Inflammatory macrophage treated with lipopolysaccharide for 1 hour (primary cell): Measurements from ENCODE around the gene KCNMA1.
A peak's percentile ranks its signal among the peaks of the same experiment; 100 is the strongest.

Experiments used
- DNase-seq, 2 donors: peaks; one replicate each; pipeline ENCODE4 v3.0.0-alpha.2; 2020 to 2022

The KCNMA1 gene

DNA sequence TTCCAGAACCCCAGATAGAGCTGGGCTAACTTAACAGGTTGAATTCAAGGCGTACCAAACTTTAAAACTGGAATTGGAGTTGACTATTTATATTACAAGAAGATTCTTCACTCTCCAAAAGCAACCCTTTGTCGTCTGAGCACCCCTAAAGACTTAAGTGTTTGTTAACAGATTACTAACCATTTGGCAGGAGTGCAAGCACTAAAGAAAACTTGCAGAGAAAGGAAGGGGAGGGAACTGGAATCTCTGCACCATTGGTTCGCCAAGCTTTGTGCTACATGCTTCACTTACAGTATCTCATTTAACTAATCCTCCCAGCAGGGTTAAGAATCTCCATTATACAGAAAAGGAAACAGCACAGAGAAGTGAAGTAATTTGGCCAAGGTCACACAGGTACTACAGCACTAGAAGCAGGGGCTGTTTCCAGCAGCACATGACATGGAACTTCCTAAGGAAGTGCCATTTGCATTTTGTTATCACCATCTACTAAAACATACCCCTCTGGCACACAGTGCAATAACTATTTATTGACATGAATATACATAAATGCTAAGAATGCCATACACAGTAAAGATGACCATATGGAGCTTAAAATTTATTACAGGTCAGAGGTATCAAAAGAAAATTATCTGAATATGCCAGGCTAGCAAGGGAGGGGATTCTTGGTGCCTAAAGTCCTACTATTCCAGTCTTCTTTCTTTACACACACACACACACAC lies 201.2 kb downstream of the KCNMA1 start:
- no peak for DNase-seq

- no peak for DNase-seq
Observed at GRCh38 chr10:77433546-77433945, 204.1 kb downstream of the KCNMA1 start.

DNA sequence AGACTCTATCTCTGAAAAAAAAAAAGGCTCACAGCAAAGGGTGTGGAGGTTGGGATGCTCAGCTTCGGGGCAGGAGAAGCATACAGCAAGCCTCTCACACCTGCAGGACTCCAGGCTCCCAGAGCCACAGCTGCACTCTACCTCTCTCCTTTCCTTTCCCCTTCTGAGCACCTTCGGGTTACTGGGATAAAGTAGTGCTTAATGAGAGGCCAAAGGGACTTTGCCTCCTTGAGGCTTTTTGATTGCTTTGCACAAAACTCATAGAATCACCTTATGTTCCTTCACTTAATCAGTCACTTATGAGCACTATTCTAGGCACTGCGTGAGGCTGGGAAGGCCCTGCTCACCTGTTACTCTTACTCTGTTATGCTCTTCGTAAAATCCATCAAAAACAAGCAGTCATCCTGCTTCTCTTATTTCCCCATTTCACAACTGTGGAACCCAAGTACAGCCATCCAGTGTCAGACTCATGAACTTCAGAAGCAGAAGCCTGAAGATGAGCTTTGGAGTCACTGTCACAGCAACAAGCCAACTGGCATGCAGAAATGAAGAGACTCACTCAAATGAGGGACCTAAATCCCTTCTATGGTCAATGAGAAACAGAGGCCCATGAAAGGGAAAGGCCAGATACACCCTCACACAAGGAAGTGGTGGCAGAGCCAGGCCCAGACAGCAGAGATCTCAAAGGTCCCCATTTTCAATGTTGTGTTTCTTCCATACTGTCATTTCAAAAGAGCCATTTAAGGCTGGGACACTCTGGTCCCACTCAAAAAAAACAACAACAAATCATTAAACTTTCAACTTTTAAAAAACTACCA lies 205.4 kb downstream of the KCNMA1 start:
- no peak for DNase-seq

GRCh38 chr10:77431209-77431611 lies 206.4 kb downstream of the KCNMA1 start:
- no peak for DNase-seq

- no peak for DNase-seq
Observed at GRCh38 chr10:77430530-77430929, 207.1 kb downstream of the KCNMA1 start.

- DNase-seq, result peak; percentile 18 to 31
Observed at GRCh38 chr10:77428691-77429395, 208.8 kb downstream of the KCNMA1 start.

DNA sequence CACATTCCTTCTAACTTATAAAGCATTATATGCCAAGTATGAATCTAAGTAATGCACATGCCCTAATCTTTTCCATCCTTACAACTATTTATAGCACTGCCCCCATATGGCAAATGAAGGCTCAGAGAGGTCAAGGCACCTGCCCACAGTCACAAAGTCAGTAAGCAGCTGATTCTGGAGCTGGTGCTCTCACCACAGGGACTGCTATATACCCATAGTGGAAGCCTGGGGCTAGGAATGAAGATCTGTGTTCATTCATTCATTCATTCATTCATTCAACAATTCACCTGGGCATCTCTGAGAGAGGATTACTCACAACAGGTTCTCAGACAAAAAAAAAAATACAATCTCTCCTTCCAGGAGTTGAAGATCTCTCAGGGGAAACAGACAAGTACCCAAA lies 213.4 kb downstream of the KCNMA1 start:
- no peak for DNase-seq

GRCh38 chr10:77422491-77423338 lies 214.9 kb downstream of the KCNMA1 start:
- DNase-seq, result no peak

DNA sequence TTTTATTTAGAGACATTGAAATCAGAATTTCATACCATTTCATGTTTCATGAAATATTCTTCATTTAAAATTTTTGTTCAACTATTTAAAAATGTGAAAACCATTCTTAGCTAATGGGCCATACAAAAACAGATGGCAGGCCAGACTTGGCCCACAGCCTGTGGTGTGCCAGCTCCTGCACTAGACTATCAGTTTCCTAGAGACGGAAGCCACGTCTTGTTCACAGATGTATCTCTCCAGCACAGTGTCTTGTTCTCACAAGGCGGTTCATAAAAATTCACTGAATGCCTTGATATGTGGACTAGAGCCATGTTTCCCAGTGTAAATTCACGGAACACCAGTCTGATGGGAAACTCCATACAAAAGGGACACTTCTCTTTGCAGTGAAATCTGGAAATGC lies 216.0 kb downstream of the KCNMA1 start:
- DNase-seq, result no peak

GRCh38 chr10:77420947-77421523 lies 216.6 kb downstream of the KCNMA1 start:
- DNase-seq, result no peak

GRCh38 chr10:77419979-77420378 lies 217.6 kb downstream of the KCNMA1 start:
- DNase-seq, result no peak

GRCh38 chr10:77419056-77419455 lies 218.6 kb downstream of the KCNMA1 start:
- DNase-seq, result no peak

GRCh38 chr10:77417806-77418640 lies 219.6 kb downstream of the KCNMA1 start:
- no peak for DNase-seq

- DNase-seq, result no peak
Observed at GRCh38 chr10:77417359-77417758, 220.2 kb downstream of the KCNMA1 start.

GRCh38 chr10:77416311-77417135 lies 221.1 kb downstream of the KCNMA1 start:
- no peak for DNase-seq

DNA sequence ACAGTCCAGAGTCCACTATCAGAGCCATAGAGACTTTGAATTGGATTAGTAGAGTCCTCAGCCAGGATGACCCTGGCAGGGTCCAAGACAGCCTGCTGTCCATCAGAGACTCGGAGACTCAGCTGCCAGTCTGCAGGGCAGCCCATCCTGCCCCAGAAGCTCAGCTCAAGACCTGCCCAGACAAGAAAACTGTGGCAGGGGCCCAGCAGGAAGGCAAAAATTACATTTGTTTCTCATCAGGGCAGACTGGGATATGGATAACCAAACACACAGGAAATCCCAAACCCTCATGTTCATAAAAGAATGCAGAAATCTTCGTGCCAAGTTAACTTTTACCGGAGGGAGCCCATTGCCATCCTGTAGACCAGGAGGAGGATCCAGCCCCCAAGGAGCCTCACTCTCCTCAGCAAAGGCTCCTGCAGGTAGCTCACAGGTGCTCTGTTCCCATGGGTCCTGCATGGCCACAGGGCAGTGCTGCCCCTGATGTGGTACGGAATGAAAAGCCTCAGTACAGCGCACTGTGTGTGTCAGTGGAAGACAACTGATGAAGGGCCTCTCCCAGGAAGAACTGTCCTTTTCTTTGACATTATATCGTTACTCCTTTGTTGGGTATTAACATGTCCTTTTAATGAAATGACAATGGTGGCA lies 222.2 kb downstream of the KCNMA1 start:
- DNase-seq, result no peak

- DNase-seq, result no peak
Observed at GRCh38 chr10:77413231-77413630, 224.4 kb downstream of the KCNMA1 start.

DNA sequence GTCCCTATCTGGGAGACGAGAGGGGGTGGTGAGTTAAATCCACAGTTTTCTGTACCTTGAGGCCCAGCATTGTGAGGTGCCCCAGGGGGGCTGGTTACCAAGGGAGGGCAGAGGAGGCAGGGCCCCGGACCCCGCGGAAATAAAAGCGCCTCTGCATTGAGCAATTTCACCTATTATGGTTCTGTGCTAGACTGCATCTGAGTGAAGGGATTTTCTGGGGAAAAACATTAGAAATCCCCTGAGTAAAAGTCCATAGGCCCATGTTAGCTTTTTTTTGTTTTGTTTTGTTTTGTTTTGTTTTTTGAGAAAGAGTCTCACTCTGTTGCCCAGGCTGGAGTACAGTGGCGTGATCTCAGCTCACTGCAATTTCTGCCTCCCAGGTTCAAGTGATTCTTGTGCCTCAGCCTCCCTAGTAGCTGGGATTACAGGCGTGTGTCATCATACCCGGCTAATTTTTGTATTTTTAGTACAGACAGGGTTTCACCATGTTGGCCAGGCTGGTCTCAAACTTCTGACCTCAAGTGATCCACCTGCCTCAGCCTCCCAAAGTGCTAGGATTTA lies 225.0 kb downstream of the KCNMA1 start:
- DNase-seq, result peak in 1 of 2 donors; percentile 21

- no peak for DNase-seq
Observed at GRCh38 chr10:77411805-77412204, 225.8 kb downstream of the KCNMA1 start.

GRCh38 chr10:77410523-77410922 lies 227.1 kb downstream of the KCNMA1 start:
- DNase-seq, result no peak
